Measurements from ENCODE around the gene SPOCK1.

Gene SPOCK1

DNA sequence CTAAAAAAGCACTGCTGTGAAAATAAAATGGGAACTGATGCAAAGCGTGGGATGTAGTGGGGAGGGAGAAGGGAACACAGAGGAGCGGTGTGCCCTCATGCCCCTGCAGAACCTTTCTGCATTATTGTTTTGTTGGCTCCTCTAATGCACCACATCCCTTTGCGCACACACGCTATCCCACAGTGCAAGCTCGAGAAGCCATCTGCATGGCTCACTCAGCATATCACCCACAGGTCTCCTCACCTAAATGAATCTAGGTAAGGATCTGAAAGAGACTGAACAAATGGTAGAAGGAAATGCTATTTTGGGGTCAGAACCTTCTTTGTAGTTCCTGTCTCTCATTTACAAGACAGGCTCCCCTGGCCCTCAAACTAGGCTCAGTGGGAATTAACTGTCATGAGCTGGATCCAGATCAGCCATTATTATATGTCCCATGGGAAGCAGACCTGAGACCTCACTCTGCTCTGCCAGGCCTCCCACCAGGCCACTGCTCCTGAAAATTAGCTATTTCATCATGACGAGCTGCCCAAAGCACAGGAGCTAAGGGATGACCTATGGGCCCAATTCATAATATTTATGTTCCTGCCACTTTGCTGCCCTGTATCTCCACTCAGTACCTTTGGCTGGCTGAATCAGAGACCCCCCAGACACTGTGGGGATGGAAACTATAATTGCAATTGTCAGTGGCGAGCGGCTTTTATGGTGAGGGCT lies 169.4 kb downstream of the SPOCK1 start:
- DNase-seq (ENCODE audit: low read depth in 2 of 2): no peak

DNA sequence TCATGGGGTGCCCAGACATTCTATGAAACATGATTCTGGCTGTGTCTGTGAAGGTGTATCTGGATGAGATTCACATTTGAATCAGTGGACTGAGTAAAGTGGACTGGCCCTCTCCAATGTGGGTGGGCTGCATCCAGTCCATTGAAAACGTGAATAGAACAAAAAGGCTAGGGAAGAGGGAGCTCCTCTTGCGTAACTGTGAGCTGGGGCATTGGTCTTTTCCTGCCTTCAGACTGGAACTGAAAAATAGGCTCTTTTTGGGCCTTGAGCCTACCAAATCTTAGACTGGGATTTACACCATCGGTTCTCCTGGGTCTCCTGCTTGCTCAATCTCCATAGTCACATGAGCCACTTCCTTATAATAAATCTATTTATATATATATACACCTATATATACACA lies 170.1 kb downstream of the SPOCK1 start:
- DNase-seq (ENCODE audit: low read depth in 2 of 2): no peak

DNA sequence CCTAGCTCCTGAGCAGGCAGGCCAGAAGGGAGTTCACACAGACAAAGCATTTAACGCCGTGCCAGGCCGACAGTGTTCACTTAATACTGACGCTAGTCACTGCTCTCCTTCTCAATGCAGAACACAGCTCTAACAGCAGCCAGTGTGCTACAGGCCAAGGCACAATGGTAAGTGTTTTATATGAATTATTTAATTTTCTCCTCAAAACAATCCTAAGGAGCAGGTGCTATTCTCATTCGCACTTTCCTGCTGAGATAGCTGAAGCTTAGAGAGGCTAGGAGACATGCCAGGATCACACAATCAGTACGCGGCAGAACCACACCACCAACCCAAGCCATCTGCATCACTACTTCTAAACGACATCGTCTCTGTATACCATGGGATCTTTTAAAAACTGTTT lies 170.7 kb downstream of the SPOCK1 start:
- DNase-seq (ENCODE audit: low read depth in 2 of 2): no peak

DNA sequence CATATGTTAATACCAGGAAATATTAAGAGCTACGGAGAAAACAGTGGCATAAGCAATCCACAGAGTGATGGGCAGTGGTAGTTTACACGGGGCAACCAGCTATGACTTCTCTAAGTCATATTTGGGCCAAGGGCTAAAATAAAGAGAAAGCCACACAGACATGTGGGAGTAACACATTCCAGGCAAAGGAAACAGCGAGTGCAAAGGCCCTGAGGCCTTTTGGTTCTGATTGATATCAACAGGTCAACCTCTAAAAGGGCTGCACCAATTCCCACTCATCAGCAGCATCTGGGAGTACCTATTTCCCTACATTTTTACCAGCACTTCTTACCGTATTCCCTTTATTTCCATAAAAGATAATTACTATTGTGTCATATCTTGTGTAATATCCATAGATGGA lies 173.4 kb downstream of the SPOCK1 start:
- DNase-seq (ENCODE audit: low read depth in 2 of 2): no peak

DNA sequence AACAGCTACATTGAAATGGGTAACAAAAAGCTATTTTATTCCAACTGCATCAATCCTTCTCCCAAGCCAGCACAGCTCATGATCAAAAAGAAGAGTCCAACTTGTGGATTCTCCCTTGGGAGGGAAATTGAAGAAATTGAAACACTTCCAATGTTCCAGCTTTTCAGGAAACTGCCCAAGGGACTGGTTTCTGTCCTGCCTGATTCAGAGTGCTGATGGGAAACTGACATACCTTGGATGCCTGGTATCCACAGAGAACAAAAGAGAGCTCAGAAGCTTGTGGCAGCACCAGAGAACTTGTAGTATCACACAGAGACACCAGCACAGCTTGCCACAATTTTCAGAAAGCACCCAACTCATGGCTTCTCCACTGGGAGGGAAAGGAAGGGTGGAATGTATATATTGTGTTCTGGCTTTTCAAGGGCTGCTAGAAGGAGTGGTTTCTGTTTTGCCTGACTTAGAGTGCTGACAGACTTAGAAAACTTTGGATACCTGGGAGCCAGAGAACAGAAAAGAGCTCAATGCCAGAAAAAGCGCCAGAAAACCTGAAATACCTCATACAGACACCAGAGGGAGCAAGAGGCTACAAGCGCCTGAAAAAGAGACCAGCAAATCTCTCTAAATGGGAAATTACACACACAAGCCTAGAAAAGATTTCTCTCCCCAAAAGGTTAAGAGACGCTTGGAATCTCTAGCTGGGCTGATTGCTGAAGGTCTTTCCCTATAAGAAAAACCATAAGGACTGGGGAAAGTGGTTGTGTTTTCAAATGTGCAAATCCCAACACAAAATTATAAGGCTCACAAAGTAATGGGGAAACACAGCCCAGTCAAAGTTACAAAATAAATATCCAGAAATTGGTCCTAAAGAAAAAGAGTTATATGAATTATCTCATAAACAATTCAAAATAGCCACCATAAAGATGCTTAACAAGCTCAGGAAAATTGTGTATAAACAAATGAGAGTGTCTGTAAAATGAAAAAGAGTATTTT lies 178.8 kb downstream of the SPOCK1 start:
- DNase-seq (ENCODE audit: low read depth in 2 of 2): peak in 1 of 2 donors; percentile 4

DNA sequence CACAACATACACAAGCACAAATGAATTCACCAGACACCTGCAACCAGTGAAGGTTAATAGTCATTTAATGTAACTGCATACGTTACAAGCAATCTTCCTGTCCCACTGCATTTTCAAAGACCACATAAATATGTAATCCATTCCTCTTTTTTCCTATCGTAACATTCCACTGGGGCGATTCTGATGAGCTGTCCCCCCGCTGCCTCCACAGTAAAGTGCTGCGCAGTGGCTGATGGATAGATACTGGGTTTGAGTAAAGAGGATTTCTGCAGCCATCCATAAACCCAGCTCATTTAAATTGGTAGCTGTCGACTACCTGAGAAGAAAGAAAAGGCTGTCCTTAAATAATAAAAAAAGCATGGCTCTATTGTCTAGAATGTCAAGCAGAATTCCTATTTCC lies 181.1 kb downstream of the SPOCK1 start:
- DNase-seq (ENCODE audit: low read depth in 2 of 2): no peak

DNA sequence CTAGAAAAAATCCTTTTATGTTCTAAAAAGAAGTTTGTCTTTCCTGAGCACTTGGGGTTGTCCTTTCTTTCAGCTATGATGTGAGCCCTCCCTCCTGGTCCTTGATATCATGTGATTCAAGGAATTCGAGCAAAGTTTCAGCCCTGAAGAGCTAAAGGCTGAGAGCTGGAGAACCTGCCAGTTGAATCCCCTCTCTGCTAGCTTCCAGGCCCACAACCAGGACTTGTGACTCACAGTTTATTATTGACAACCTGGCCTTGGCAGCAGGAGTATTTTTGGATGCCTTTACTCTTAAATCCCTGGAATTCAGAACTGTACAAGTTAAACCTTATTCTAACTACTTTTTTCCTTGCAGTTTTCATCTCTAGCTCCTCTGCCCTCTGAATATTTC lies 182.8 kb downstream of the SPOCK1 start:
- no peak for DNase-seq (ENCODE audit: low read depth in 2 of 2)

DNA sequence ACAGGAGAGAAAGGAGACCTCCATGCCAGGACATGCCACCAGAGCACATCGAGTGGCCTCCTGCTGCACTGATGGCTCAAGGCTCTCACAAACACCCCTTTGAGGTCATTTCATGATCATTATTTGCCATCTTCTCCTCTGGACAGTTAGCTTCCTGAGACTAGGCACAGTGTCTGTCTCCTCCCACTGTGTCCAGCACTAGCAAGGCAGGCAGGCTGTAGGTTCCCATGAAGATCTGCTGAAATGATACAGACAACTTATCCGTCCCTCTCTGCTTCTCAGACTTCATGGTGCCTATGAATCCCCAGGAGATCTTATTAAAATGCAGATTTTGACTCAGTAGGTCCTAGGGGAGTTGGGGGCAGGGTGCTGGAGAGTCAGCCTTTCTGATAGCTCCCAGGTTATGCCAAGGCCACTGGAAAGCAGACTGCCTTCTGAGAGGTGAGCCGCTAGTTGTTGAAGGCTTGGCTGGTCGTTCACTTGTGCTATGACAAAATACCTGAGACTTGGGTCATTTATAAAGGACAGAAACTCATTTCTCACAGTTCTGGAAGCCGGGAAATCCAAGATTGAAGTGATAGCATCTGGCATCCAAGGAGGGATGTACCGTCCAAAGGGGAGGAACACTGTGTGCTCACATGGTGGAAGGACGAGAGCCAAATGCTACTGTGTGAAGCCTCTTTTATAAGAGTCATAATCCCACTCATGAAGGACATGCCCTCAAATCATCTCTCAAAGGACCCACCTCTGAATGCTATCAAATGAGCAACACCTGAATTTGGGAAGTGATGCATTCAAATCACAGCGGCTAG lies 183.4 kb downstream of the SPOCK1 start:
- no peak for DNase-seq (ENCODE audit: low read depth in 2 of 2)

DNA sequence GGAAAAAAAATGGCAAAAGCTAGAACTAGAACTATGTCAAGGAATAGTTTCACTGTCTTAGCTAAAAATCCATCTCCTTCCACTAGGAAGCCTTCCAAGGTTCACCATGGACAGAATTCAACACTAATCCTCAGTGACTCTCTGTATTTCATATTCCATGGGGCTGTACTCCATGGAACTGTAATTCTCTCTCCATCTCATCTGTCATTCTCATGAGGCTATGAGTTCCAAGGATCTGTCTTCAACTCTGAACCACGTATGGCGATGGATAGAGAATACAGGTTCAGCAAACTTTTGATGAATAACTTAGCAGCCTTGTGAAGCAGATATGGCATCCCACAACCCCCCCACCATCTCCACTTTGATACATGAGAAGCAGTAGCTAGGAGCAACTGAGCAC lies 184.0 kb downstream of the SPOCK1 start:
- DNase-seq (ENCODE audit: low read depth in 2 of 2): no peak

DNA sequence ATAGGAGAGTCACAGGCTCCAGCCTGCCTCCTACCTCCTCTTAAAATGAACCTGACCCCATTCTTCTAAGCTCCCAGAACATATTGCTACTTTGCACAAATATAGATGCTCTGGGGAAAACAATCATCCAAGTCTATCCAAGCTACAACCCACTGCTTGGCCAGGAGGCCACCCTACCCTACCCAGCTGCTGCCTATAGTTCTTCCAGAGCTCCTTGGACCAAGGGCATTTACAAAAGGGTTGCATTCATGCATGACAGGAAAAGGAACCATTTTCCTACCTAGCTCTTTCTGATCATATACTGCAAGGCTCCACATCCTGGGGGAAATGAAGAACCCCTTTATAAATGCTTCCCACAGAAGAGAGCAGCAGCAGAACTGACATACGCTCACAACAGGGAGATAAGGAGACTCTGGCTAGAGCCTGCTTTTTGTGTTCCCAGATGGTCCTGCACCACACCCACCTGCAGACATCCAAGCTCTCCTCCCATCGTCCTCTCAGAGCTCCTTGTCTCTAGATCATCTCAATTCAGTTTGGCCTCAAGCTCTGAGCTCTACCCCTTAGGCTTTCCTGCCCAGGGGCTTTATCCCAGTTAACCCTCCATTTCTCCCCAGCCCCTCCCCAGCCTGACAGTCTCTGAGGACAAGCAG lies 185.5 kb downstream of the SPOCK1 start:
- DNase-seq (ENCODE audit: low read depth in 2 of 2): no peak

DNA sequence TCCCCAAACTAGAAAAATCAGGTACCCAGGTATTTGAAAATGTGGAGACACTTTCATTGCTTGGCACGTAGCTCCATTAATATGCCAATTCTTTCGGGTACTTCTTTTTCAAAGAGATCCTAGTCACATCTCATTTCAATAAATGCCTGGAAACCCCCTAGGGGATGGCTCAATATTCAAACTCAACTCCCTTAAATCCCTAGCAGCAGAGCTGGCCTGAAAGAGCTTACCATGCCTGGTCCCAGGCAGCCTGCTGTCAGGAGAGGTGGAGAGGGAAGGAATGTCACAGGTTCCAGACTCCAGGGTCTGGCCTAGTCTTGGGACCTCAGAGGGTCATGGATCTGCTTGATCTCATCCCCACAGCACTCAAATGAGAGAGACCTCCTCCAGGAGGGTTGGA lies 187.1 kb downstream of the SPOCK1 start:
- no peak for DNase-seq (ENCODE audit: low read depth in 2 of 2)

DNA sequence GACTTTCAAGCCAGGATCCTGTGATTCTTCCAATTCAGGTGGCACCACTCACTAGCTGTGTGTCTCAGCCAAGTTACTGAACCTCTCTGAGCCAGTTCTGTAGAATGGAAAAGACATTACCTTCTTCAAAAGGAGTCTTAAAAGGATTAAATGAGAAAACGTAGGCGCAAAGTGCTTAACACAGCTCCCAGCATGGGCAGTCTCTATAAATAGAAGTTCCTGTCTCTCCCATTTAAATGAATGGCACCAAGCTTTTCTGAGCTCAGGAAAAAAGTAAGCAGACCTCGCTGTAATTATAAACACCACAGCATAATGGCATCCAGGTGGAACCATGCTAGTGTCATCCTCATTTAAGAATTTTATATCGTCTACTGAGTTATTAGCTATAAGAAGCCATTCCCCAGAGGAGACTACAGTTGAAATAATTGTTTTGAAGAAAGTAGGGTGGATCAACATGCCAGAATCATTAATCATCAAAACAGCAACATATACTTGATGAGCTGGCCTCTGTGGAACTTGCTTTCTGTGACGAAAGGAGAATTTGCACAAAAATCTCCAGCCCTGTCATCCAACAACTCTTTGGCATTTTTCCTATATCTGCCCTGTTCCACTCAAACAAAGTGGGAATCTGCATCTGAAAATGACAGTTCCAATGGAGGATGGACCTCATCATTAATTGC lies 188.9 kb downstream of the SPOCK1 start:
- DNase-seq (ENCODE audit: low read depth in 2 of 2): no peak

DNA sequence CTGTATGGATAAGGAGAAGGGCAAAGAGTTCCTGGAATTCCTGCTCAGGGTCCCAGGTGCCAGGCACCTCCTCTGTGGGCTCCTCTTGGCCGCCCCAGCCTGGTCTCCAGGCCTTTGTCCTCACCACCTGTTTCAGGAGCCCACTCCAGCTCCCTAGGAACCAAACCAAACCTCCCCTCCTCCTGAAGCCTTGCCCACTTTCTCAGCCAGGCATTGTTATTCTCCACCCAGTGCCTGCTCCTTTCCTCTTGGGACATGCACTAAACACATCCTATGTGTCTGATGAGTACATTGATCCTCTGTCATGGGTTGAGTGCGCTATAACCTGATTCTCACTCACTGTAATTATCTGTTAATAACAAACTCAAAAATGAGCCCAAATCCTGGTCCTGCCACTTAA lies 189.8 kb downstream of the SPOCK1 start:
- DNase-seq (ENCODE audit: low read depth in 2 of 2): no peak

DNA sequence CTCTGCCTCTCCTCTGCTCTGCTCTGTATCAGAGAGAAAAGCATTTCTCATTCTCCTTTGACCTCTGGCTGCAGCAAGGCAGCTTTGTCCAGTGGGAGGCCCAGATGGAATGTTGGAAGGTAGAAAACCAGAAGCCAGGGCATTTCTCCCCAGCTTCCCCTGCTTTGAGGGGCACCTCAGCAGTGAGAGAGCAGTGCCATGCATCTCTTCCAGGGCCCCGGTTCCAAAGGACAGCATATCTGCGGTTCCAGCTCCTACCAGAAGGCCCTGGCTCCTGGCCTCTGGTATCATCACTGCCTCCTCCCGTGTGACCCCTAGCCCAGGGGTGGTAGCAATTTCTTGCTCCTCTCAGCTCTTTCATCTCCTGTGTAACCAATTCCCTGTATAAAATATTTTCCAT lies 190.8 kb downstream of the SPOCK1 start:
- DNase-seq (ENCODE audit: low read depth in 2 of 2): no peak

DNA sequence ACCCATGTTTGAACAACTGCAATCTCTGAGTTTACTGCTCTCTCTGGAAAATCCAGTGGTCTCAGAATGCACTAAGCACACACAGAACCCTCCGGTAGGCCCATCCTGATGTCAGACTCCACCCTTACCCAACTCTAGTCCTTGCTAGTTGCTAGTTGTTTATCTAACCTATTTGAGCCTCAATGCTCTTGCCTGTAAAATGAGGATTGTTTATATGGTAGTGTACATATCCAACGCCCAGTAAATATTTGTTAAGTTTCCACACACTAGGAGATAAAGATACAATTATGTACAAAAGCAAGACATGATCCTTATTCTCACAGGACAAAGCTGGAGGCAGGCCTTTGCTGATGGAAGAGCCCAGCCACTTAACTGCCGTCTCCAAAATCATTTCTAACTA lies 192.2 kb downstream of the SPOCK1 start:
- DNase-seq (ENCODE audit: low read depth in 2 of 2): no peak

DNA sequence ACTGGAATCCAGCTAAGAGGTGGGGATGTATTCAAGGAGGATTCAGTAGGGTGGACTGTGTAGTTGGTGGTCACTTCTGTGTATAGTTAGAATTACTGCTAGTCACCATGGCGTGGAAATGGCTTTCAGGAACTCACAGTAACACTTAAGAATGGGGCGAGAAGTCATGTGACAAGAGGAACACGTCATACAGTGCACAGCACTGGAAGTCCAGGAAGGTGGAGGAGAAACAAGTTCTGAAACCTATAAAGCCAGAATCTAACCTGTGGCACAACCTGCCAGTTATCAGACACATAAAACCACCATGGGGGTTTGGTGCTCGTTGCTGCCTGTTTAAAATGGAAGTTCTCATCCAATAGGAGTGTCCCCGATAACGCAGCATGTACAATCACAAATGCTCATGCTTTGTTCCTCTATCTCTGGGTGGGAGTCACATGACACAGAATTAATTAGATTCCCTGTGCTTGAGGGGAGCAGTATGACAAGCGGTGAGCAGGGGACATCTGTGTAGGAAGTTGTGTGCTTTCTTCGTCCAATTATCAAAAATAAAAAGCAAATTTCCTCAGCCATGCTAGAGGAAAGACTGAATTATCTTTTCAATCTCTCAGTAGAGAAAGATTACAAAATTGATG lies 193.0 kb downstream of the SPOCK1 start:
- no peak for DNase-seq (ENCODE audit: low read depth in 2 of 2)

DNA sequence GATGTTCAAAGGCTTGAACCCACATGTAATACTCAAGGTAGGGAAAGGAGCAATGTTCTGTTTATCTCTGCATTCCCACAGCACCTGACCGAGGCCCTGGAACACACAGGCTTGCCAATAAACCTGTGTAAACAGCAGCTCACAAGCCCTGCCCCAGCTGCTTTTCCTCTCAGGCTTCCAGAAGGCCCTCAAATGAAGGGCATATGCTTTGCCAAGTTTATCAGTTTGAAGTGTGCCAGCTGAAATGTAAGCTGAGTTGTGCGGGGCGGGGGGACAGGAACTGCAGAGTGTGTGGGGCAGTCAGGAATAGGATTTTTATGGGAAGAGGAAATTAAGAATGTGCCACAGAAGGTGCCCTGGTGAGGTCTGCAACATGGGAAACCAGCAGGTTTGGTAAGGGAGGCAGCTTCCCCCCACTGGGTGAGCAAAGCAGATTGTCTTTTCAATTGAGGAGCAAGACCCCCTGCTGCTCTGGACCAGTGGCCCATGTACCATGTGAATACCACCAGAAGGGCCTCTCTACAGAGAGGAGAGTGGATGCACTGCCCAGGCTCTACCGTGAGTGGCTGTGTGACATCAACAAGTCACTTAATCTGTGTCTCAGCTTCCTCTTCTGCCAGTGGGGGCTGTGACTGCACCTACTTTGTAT lies 194.8 kb downstream of the SPOCK1 start:
- DNase-seq (ENCODE audit: low read depth in 2 of 2): no peak

DNA sequence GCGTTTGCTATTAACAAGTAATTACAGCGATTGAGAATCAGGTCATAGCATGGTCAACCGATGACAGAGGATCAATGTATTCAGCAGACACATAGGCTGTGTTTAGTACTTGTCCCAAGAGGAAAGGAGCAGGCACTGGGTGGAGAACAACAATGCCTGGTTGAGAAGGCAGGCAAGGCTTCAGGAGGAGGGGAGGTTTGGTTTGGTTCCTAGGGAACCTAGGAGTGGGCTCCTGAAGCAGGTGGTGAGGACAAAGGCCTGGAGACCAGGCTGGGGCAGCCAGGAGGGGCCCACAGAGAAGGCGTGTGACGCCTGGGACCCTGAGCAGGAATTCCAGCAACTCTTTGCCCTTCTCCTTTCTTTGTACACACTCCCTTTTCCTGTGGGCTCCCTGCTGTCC lies 195.6 kb downstream of the SPOCK1 start:
- DNase-seq (ENCODE audit: low read depth in 2 of 2): no peak

DNA sequence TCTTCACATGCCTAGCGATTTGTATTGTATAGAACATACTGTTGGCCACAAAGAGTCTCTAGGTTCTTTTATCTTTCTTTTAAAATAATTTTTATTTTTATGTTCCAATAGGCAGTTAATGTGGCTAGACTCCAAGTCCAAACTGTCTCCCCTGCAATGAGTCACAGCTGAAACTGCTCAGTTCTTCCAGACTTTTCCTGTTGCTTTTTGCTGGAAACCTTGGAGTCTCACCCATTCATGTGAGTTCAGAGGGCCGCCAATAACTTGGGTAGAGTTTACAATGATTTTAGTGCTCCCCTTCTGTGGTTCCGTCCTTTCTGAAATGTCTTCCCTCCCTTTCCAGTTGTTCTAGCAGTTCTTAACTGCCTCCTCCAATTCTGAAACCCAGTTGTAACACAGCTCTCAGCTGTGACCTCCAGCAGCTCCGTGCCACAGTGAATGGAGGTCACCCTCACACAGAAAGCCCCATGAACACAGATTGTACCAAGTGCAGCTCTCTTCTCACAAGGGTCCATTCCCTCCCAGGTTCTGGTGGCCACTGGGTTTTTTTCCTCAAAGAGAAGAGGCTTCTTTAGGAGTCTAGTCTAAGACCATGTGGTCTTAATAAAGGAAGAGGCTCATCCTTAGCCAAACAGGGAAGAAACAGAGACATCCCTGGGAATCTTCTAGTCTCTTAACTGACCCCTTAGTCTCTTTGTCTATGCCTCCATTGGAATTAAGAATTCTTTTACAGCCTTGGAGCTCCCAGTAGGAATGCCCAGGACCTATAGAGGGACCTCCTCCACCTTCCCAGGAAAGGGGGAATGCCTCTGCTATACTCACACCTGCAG lies 198.5 kb downstream of the SPOCK1 start:
- no peak for DNase-seq (ENCODE audit: low read depth in 2 of 2)

Measured in stimulated activated CD4-positive, alpha-beta T cell treated with anti-CD3 and anti-CD28 coated beads, Interleukin-1b, Interleukin-23, amount 100 ng/mL, for 4 hours (primary cell).